Hepatic stellate cell (primary cell): ENCODE results near the gene ZNF414.
A peak's percentile ranks its signal among the peaks of the same experiment; 100 is the strongest.
"Not testable (repeated sequence)": the region's sequence is repeated elsewhere in the genome, so short reads cannot be mapped to it uniquely, and the experiment has no call there.

ENCODE experiments used
- DNase-seq: peaks from one replicate; pipeline ENCODE4 v3.0.0; 2011; ENCODE audit warnings: low spot score

The ZNF414 gene

DNA sequence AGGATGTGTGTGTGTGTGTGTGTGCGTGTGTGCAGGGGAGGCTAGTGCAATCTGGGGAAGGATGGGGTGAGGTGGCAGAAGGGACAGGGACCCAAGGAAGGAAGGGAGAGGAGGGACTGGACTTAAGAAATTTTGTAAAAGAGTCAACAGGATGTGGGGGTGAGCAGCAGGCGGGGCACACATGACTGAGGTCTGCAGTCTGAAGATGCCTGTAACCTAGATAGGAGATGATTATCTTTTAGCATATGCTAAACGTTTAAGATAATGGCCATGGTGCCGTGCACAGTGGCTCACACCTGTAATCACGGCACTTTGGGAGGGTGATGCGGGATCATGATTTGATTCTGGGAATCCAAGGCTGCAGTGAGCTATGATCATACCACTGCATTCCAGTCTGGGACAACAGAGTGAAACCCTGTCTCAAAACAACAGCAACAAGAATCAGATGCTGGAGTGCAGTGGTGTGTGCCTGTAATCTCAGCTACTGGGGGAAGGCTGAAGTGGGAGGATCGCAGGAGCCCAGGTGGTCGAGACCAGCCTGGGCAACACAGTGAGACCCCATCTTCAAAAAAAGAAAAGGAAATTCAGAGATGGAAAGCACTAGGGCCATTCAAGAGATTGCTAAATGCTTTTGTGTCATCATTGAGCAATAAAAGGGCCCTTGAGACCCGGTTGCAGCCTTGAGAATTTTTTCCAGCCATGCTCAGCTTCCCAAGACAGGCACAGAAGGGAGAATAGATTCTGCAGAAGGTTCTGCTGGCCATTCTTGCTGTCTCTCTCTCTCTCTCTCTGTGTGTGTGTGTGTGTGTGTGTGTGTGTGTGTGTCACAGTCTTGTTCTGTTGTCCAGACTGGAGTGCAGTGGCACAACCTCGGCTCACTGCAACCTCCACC, 3.8 kb upstream of the ZNF414 start:
- no peak for DNase-seq

GRCh38 chr19:8515317-8515716, 1.4 kb upstream of the ZNF414 start:
- no peak for DNase-seq

- DNase-seq, result not testable (repeated sequence)
These were observed 590 bp upstream of the ZNF414 start for GRCh38 chr19:8514505-8515009.

- no peak for DNase-seq
These were observed 806 bp downstream of the ZNF414 start for GRCh38 chr19:8513036-8513686.

GRCh38 chr19:8512115-8512967, 1.6 kb downstream of the ZNF414 start:
- no peak for DNase-seq

- no peak for DNase-seq
These were observed 2.3 kb downstream of the ZNF414 start for GRCh38 chr19:8511573-8512101.

GRCh38 chr19:8510589-8511115, 3.3 kb downstream of the ZNF414 start:
- DNase-seq, result no peak

DNA sequence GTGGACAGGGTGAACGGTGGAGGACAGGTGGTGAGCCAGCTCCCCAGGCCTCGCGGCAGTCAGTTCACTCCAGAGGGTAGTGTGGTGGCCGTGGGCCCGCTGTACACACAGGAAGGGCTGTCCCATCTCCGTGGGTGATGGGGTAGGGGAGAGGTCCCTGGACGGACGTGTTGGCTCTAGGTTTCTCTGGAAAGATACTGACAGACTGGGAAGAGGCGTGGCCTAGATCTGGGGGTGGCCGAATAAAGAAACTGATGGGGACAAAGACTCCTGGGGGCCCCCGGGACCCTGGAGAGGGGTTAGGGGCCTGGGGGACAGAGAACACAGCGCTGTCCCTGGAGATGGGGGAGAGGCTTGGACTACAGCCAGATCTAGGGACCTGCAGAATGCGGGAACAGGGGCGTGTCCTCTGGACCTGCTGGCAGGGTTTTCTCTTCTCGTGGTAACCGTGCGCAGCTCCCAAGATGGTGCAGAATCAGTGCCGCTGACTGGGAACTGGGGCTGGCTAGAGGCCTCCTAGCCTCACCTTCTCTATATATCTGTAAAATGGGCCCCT, 7.5 kb downstream of the ZNF414 start:
- DNase-seq, result no peak

DNA sequence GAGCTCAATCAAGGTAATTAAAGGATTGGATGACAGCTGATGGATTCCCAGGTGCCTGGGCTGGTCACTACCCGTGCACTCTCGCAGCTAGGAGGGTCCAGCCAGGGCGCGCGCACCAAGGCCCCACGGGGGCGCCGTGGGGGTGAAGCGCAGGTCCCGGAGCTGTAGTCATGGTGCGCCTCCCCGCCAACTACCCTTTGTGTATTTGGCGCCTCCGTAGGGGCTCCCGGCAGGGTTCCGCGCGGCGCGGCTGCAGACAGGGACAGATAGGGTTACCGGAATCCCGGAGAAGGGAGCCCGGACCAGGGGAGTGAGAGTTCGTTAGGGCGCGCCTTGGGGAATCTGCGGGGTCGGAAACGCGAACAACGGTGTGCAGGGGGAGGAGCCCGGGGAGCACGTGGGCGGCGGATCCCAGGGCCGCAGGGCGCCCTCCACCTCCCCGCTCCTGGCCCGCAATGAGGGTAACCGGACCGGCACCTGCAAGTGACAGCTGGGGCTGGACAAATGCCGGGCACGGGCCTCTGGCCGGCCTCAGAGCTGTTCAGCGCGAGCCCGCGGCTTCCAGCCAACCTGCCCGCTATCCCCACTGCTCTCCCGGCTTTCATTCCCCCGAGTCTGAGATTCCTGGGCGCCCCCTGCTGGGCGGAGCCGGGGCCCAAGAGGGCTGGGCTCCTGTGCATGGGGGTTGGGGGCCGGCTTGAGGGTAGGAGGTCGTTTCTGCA, 8.1 kb downstream of the ZNF414 start:
- peak; percentile 93 for DNase-seq

DNA sequence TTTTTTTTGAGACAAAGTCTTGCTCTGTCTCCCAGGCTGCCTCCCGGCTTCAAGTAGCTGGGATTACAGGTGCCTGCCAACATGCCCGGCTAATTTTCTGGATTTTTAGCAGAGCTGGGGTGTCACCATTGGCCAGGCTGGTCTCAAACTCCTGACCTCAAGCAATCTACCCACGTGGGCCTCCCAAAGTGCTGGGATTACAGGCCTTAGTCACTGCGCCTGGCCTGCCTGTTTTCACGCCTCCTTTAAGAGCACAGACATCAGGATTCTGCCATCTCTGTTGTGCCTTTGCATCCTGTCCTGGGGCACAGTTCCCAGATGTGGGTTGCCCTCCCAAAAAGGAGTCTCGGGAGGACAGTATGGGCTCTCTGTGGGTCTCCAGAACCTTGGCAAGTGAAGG, 9.0 kb downstream of the ZNF414 start:
- DNase-seq, result no peak

- DNase-seq, result no peak
These were observed 9.8 kb downstream of the ZNF414 start for GRCh38 chr19:8504171-8504570.

GRCh38 chr19:8503510-8503909, 10.5 kb downstream of the ZNF414 start:
- no peak for DNase-seq

DNA sequence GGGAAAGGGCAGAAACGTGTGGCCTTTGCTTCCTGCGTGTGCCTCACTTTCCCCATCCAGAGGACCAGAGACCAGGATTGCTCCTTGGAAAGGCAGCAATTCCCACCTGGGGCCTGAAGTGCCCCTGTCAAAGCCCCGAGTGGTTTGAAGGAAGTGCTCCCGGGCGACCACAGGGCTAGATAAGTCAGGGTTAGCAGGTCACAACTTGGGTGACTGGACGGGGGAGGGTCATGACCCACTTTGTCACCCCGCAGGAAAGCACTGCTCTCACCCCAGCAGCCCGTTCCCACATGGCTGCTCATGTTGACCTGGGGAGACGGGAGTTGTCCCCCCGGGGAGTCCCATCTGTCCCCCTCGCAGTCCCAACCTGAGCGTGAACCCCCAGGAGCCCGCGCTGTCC, 12.0 kb downstream of the ZNF414 start:
- DNase-seq, result no peak

DNA sequence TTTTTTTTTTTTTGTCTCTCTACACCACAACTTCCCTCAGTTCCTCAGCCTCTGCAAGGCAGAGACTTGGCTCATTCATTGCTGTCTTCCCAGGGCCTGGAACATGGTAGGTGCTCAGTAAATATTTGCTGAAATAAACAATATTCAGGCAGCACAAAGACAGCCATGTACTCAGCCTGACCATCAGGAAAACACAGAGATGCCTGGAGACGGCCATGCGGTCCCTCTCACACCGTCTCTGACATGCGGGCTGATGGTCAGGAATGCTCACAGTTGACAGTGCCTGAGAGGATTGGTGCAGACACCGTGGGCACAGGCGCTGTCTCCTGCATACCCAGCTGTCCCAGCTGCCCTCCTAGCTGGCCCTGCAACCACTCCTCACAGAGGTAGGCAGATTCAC, 12.5 kb downstream of the ZNF414 start:
- DNase-seq, result no peak

- no peak for DNase-seq
These were observed 13.8 kb downstream of the ZNF414 start for GRCh38 chr19:8500158-8500557.

DNA sequence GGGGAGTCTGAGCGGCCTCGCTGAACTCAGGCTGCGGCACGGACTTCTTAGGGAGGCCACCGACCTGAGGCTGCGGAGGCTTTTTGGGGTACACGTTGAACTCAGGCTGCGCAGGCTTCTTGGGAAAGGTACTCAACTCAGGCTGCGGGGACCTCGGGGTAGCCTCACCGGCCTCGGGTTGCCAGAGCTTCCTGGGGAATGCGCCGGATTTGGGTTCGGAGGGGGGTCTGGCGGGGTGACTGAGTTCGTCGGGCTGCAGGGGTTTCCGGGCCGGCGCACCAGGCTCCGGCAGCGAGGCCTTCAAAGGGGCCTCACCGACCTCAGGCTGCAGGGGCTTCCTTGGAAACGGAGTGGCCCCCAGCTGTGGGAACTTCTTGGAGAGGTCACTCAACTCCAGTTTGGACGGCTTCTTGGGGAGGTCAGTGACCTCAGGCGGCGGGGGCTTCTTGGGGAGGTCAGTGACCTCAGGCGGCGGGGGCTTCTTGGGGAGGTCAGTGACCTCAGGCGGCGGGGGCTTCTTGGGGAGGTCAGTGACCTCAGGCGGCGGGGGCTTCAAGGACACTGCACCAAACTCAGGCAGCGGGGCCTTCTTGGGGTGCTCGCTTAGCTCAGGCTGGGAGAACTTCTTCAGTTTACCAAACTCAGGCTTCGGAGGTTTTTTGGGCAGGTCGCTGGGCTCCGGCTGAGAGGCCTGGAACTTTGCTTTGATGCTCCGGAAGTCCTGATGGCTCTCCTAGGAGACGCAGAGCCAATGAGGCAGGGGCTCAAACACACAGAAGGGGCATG, 14.7 kb downstream of the ZNF414 start:
- no peak for DNase-seq

DNA sequence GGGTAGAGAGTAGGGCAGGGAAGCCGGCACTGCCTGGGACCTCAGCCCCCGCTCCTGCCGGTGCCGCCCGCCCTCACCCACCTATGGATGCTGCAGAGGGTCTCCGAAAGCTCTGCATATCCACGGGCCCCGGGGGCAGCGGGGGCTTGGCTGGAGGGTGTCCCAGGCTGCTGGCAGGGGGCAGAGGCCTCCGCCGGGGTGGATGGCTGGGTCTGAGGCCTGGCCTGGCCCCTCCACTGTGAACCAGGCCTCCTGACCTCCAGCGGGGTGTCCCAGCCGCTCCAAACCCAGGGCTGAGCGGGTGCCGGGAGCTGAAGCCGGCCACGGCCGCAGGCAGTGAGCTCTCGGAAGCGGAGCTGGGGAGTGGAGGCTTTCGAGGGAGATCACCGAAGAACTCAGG, 15.7 kb downstream of the ZNF414 start:
- DNase-seq, result no peak

DNA sequence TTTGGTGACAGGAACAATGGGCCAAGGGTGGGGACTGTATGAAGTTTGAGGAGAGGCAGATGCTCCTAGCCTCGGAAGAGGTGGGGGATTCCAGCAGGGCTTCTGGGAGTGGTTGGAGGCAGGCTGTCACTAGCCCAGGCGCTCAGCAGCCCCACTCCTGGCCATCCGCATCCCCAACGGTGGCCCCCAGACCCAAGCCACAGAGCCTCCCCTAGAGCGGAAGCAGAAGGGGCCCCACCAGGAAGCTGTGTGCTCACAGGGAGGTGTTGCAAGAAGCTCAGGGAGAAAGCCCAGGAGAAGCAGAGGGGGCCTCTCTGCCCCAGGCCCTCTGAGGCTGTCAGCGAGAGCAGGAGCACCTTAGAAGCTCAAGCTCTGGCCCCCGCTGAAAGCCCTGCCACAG, 19.8 kb downstream of the ZNF414 start:
- DNase-seq, result no peak

- DNase-seq, result no peak
These were observed 22.4 kb downstream of the ZNF414 start for GRCh38 chr19:8491574-8491973.

DNA sequence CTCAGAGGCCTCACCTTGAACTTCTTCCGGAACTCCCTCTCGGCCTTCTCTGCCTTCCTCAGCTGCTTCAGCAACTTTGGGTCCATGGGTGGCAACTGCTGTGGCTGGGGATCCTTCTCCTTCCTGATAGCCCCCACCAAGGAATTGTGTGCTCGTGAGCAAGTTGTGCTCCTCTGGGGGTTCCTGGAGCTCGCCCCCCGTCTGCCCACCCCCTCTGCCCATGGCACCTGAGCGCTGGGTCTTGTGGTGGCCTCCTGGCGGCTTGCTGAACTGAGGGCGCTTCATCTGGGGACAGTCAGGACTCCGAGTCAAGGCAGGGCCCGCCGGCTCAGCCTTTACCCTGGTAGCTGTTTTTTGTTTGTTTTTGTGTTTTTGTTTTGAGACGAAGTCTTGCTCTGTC, 23.1 kb downstream of the ZNF414 start:
- no peak for DNase-seq
